ENCODE results near the gene ZBTB7C. TPM values are rescaled to one million over a fixed set of nuclear protein-coding genes. Genes with fewer than 3 reads are reported as not detected.

Gene ZBTB7C
- total RNA-seq, 1 donor from 2014 or later: under 0.01 TPM

DNA sequence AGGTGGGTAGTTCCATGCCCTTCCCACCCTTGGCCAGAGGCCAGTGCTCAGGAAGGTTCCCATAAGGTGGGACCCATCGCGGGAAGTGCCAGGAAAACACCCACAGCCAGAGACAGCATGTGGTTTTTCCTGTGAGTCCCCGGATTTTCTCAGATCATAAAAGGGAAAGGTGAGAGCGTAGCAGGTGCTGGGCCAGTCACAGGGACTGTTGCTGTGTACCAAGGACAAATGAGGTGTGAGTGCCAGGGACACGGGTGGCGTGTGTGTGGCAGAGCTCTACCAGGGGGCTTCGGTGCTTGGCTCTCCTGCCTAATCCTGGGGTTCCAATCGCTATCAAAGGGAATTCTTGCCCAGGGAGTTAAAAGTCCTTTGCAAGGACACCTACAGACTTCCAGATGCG is 319.2 kb downstream of the ZBTB7C start:
- Histone ChIP-seq H3K36me3 (ENCODE audit: control insufficient read depth, insufficient read depth, low read length) (no peaks in the 10 kb centered on the region), H3K4me3 (ENCODE audit: low read depth, low read length) (no peak overlapping the region), H3K27me3 (ENCODE audit: control insufficient read depth, insufficient read depth, low read length) (no peaks in the 10 kb centered on the region)
- FAIRE-seq (peak; percentile 32), DNase-seq (ENCODE audit: low read depth) (no peak)
- TF ChIP-seq, protein P1, sequence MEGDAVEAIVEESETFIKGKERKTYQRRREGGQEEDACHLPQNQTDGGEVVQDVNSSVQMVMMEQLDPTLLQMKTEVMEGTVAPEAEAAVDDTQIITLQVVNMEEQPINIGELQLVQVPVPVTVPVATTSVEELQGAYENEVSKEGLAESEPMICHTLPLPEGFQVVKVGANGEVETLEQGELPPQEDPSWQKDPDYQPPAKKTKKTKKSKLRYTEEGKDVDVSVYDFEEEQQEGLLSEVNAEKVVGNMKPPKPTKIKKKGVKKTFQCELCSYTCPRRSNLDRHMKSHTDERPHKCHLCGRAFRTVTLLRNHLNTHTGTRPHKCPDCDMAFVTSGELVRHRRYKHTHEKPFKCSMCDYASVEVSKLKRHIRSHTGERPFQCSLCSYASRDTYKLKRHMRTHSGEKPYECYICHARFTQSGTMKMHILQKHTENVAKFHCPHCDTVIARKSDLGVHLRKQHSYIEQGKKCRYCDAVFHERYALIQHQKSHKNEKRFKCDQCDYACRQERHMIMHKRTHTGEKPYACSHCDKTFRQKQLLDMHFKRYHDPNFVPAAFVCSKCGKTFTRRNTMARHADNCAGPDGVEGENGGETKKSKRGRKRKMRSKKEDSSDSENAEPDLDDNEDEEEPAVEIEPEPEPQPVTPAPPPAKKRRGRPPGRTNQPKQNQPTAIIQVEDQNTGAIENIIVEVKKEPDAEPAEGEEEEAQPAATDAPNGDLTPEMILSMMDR (IDR thresholded peaks at IDR 0.05; ENCODE audit: insufficient read depth, low read length, severe bottlenecking): no peak

DNA sequence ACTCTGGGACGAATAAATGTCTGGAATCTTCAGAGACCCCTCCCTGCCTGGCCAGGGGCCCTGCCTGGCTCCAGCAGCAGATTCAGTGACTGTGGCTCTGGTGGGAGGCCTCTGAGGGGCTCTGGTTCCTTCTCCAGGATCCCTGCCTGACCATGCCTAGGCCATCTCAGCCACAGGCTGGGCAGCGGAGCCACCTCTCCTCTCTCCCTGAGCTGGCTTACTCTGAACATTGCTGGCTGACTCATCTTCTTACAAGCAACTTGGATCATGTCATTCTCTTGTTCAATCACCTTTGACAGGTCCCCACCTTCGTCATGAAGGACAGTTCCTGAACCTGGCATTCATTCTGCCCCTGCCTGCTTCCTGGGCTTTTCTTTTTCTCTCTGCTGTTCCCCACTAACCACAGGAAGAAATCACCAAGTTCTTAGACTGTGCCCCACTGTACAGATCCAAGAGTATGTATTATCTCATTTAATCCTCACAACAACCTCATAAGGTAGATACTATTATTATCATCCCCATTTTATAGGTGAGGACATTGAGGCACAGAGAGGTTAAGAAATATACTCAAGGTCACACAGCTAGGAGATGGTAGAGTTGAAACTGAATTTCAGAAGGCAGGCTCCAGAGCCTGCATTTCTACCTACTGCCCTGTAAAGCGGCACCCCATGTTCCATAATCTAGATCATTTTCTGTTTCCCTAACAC is 323.2 kb downstream of the ZBTB7C start:
- DNase-seq (ENCODE audit: low read depth): peak; percentile 56

DNA sequence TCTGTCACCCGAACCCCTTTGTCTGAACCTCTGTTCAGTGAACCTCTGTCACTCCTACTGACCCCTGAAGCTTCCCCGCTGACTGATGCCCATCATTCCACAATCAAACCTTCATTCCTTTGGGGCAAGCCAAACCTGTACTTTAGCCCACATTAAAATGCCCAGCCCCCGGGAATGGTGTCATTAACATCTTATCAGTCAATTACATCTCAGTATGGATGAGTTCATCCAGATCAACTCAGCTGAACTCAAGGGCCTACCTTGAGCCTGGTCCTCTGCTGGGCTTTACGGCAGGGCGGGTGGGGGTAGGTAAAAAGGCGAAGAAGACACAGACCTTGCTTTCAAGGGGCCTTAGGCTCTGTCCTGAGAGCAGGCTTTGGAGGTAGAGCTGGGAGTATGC is 324.3 kb downstream of the ZBTB7C start:
- FAIRE-seq (no peak), DNase-seq (ENCODE audit: low read depth) (no peak)
- Histone ChIP-seq H3K36me3 (ENCODE audit: control insufficient read depth, insufficient read depth, low read length) (no peaks in the 10 kb centered on the region), H3K27me3 (ENCODE audit: control insufficient read depth, insufficient read depth, low read length) (no peaks in the 10 kb centered on the region), H3K4me3 (ENCODE audit: low read depth, low read length) (no peak overlapping the region)
- TF ChIP-seq, protein P1 (IDR thresholded peaks at IDR 0.05; ENCODE audit: insufficient read depth, low read length, severe bottlenecking): no peak

More for the DNA sequence above, 323.2 kb downstream of the ZBTB7C start:
- Histone ChIP-seq H3K36me3 (ENCODE audit: control insufficient read depth, insufficient read depth, low read length) (no peaks in the 10 kb centered on the region), H3K4me3 (ENCODE audit: low read depth, low read length) (no peak overlapping the region), H3K27me3 (ENCODE audit: control insufficient read depth, insufficient read depth, low read length) (no peaks in the 10 kb centered on the region)
- no peak for FAIRE-seq
- TF ChIP-seq, protein P1 (IDR thresholded peaks at IDR 0.05; ENCODE audit: insufficient read depth, low read length, severe bottlenecking): no peak

DNA sequence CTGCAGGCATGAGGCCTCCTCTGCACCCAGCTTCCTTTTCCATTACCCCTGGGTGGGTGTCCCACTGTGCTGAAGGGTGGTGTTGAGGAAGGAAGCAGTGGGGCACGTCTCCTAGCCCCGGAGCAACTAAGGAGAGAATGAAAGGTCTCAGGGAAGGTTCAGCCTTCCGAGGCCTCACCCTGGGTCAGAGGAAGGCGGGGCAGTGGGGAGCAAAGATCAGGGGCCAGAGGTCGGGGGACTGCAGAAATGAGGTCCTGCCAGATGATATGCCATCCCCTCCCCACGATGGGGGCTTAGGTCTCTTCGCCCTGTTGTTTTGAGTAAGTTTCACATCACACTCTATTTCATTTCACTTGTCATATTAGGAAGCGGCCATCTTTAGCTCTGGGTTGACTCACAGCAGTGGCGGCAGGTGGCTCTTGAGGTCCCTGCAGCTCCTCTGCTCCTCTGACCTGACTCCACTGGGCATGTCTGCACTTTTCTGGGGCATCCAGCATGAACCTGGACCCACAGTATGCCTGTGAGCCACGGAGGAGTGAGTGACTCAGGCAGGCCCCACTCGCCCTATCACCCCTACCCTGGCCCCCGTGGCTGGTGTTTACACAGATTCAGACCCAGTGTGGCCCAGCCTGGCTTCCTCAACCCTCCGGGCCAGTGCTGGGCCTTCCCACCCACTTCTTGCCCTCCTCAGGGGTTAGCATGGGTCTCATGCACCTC is 325.0 kb downstream of the ZBTB7C start:
- H3K27me3 ChIP-seq (ENCODE audit: control insufficient read depth, insufficient read depth, low read length): no peaks in the 10 kb centered on the region
- H3K36me3 ChIP-seq (ENCODE audit: control insufficient read depth, insufficient read depth, low read length): no peaks in the 10 kb centered on the region
- TF ChIP-seq, protein P1 (IDR thresholded peaks at IDR 0.05; ENCODE audit: insufficient read depth, low read length, severe bottlenecking): no peak
- FAIRE-seq (no peak), DNase-seq (ENCODE audit: low read depth) (no peak)
- H3K4me3 ChIP-seq (ENCODE audit: low read depth, low read length): no peak overlapping the region

DNA sequence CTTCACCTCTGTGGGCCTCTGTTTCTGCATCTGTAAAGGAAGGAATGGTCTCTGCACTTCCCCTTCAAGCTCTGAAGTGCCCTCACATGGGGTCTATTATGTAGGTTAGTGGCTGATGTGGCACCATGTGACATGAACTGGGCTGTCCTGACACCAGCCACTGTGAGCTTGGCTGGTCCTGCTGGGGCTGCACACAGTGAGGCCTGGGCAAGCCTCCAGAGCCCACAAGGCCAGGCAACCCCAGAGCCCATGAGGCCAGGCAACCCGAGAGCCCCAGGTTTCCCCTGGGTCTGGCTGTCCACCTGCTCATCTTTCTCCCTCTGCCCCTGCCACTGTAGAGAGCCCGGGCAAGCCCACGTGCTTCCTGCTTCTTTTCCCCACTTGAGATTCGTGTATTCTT is 328.6 kb downstream of the ZBTB7C start:
- H3K27me3 ChIP-seq (ENCODE audit: control insufficient read depth, insufficient read depth, low read length): no peaks in the 10 kb centered on the region
- TF ChIP-seq, protein P1 (IDR thresholded peaks at IDR 0.05; ENCODE audit: insufficient read depth, low read length, severe bottlenecking): no peak
- H3K4me3 ChIP-seq (ENCODE audit: low read depth, low read length): no peak overlapping the region
- H3K36me3 ChIP-seq (ENCODE audit: control insufficient read depth, insufficient read depth, low read length): no peaks in the 10 kb centered on the region
- DNase-seq (ENCODE audit: low read depth): no peak
- FAIRE-seq: no peak

All from bronchial epithelial cell (primary cell).